ENCODE data around the gene ALDH3A2. TPM values are rescaled to one million over a fixed set of nuclear protein-coding genes. Genes with fewer than 3 reads are reported as not detected.
A peak's percentile ranks its signal among the peaks of the same experiment; 100 is the strongest.

Gene ALDH3A2
- total RNA-seq, 1 experiment from 2014 or later = 271 TPM

- H3K27ac ChIP-seq = peak overlapping the region; percentile 18
- intact Hi-C loops (cut with micrococcal nuclease; ENCODE audit: unreplicated experiment) = loop anchor here (5.0 kb wide), 2 partner anchors 37 to 148 kb away; no protein-coding TSS in a partner anchor
- peaks cover 88% of the 10 kb centered on the region for H3K36me3 ChIP-seq (ENCODE audit: low read depth)
These were observed 11.8 kb downstream of the ALDH3A2 start for GRCh38 chr17:19660219-19660870.

GRCh38 chr17:19661121-19661520, 12.6 kb downstream of the ALDH3A2 start:
- BruUV-seq (replicated peaks) = no TSS peak
- intact Hi-C loops (cut with micrococcal nuclease; ENCODE audit: unreplicated experiment) = loop anchor here (5.0 kb wide), 2 partner anchors 36 to 149 kb away; no protein-coding TSS in a partner anchor
- Histone ChIP-seq H3K36me3 (ENCODE audit: low read depth) (peaks cover 88% of the 10 kb centered on the region), H3K4me2 (peak overlapping the region; percentile 29; the same call in 1 of the 2 replicates), H4K20me1 (ENCODE audit: insufficient read depth) (peaks cover 2% of the 10 kb centered on the region; the same call in 1 of the 2 replicates), H3K27me3 (ENCODE audit: insufficient read depth, low read depth) (no peaks in the 10 kb centered on the region), H3F3A (ENCODE audit: insufficient read depth, low read depth) (peaks cover 42% of the 10 kb centered on the region), H3K4me3 (no peak overlapping the region), H3K79me2 (ENCODE audit: low read depth) (peaks cover 87% of the 10 kb centered on the region), H3K4me1 (replicated peaks; ENCODE audit: insufficient read depth) (peaks cover 39% of the 10 kb centered on the region), H3K9me3 (ENCODE audit: insufficient read depth, low read depth) (no peaks in the 10 kb centered on the region), H3K27ac (no peak overlapping the region), H2AFZ (no peak overlapping the region), H3K9me2 (ENCODE audit: insufficient read depth) (no peaks in the 10 kb centered on the region)
- TF ChIP-seq EZH2 (IDR thresholded peaks at IDR 0.05; ENCODE audit: low read depth) = no peak
- TF ChIP-seq CTCF (conservative IDR thresholded peaks at IDR 0.05) = no peak
- no peak for DNase-seq
- ChIA-PET CTCF (interaction anchor here (0.6 kb wide), 1 partner anchor 1459 kb away, joined by 5 read pairs; no protein-coding TSS in a partner anchor), POLR2A (ENCODE audit: unreplicated experiment) (no interaction called here)

More at GRCh38 chr17:19660219-19660870, 11.8 kb downstream of the ALDH3A2 start:
- ChIA-PET CTCF (no interaction called here), POLR2A (ENCODE audit: unreplicated experiment) (no interaction called here)
- Histone ChIP-seq H3K4me3 (no peak overlapping the region), H3K4me2 (peak overlapping the region; percentile 29), H3F3A (ENCODE audit: insufficient read depth, low read depth) (peaks cover 45% of the 10 kb centered on the region), H3K9me2 (ENCODE audit: insufficient read depth) (no peaks in the 10 kb centered on the region), H3K4me1 (replicated peaks; ENCODE audit: insufficient read depth) (peaks cover 39% of the 10 kb centered on the region), H4K20me1 (ENCODE audit: insufficient read depth) (peaks cover 7% of the 10 kb centered on the region; the same call in 1 of the 2 replicates), H3K9me3 (ENCODE audit: insufficient read depth, low read depth) (no peaks in the 10 kb centered on the region), H3K79me2 (ENCODE audit: low read depth) (peaks cover 95% of the 10 kb centered on the region), H2AFZ (no peak overlapping the region), H3K27me3 (ENCODE audit: insufficient read depth, low read depth) (no peaks in the 10 kb centered on the region)
- DNase-seq = peak in 1 of 2 experiments; percentile 62
- no peak for TF ChIP-seq CTCF (conservative IDR thresholded peaks at IDR 0.05)
- no peak for TF ChIP-seq EZH2 (IDR thresholded peaks at IDR 0.05; ENCODE audit: low read depth)
- no TSS peak for BruUV-seq (replicated peaks)

- ChIA-PET CTCF (interaction anchor here (1.1 kb wide), 1 partner anchor 40 kb away, joined by 3 read pairs; no protein-coding TSS in a partner anchor), POLR2A (ENCODE audit: unreplicated experiment) (no interaction called here)
- H3K36me3 ChIP-seq (ENCODE audit: low read depth) = peaks cover 85% of the 10 kb centered on the region
These were observed 14.5 kb downstream of the ALDH3A2 start for GRCh38 chr17:19663097-19663496.

More at GRCh38 chr17:19663097-19663496, 14.5 kb downstream of the ALDH3A2 start:
- no peaks in the 10 kb centered on the region for H3K9me2 ChIP-seq (ENCODE audit: insufficient read depth)
- H4K20me1 ChIP-seq (ENCODE audit: insufficient read depth) = peaks cover 4% of the 10 kb centered on the region; the same call in 1 of the 2 replicates
- H3K4me1 ChIP-seq (replicated peaks; ENCODE audit: insufficient read depth) = peaks cover 29% of the 10 kb centered on the region
- H2AFZ ChIP-seq = no peak overlapping the region
- no peak for DNase-seq
- no peak overlapping the region for H3K27ac ChIP-seq
- H3K9me3 ChIP-seq (ENCODE audit: insufficient read depth, low read depth) = no peaks in the 10 kb centered on the region
- H3K4me3 ChIP-seq = no peak overlapping the region
- H3K79me2 ChIP-seq (ENCODE audit: low read depth) = peaks cover 71% of the 10 kb centered on the region
- TF ChIP-seq CTCF (conservative IDR thresholded peaks at IDR 0.05) (no peak), EZH2 (IDR thresholded peaks at IDR 0.05; ENCODE audit: low read depth) (no peak)
- no peak overlapping the region for H3K4me2 ChIP-seq
- H3F3A ChIP-seq (ENCODE audit: insufficient read depth, low read depth) = peaks cover 41% of the 10 kb centered on the region
- intact Hi-C loops (cut with micrococcal nuclease; ENCODE audit: unreplicated experiment) = loop anchor here (5.0 kb wide), 2 partner anchors 34 to 151 kb away; no protein-coding TSS in a partner anchor
- no TSS peak for BruUV-seq (replicated peaks)
- H3K27me3 ChIP-seq (ENCODE audit: insufficient read depth, low read depth) = no peaks in the 10 kb centered on the region
